ENCODE data around the gene IFNL3. TPM values are rescaled to one million over a fixed set of nuclear protein-coding genes. Genes with fewer than 3 reads are reported as not detected.
"Not testable (repeated sequence)": the region's sequence is repeated elsewhere in the genome, so short reads cannot be mapped to it uniquely, and the experiment has no call there.

IFNL3 gene
- total RNA-seq, 2 experiments from 2014 or later = not detected

GRCh38 chr19:39230096-39230764 lies 14.6 kb downstream of the IFNL3 start:
- H3K4me1 Mint-ChIP-seq (ENCODE audit: low read depth) = no peaks in the 10 kb centered on the region
- ChIA-PET POLR2A (no interaction called here), CTCF (no interaction called here)
- no peak overlapping the region for H3K27ac ChIP-seq (ENCODE audit: low read depth in 1 of 2, low read length in 2 of 2)
- no peak overlapping the region for H3K4me3 ChIP-seq (ENCODE audit: low read length)
- no peaks in the 10 kb centered on the region for H3K36me3 Mint-ChIP-seq (ENCODE audit: low read depth)
- H3K4me3 Mint-ChIP-seq = no peak overlapping the region
- ATAC-seq (ENCODE audit: poor library complexity) (no peak), DNase-seq (no peak)
- TF ChIP-seq CTCF (IDR thresholded peaks at IDR 0.05) = no peak
- H3K27me3 ChIP-seq (ENCODE audit: control insufficient read depth in 1 of 2, insufficient read depth in 2 of 2, low read length in 2 of 2) = no peaks in the 10 kb centered on the region
- no peaks in the 10 kb centered on the region for H3K4me1 ChIP-seq (ENCODE audit: insufficient read depth, low read length)
- H3K36me3 ChIP-seq (ENCODE audit: insufficient read depth, low read length) = no peaks in the 10 kb centered on the region
- peaks cover 9% of the 10 kb centered on the region for H3K27me3 Mint-ChIP-seq
- intact Hi-C loops (cut with DNase I, micrococcal nuclease) = no loop called here
- H3K9me3 ChIP-seq (ENCODE audit: control insufficient read depth in 1 of 2, insufficient read depth in 1 of 2, low read length in 2 of 2) = peaks cover 0 to 4% of the 10 kb centered on the region in 2 experiments
- no peak overlapping the region for H3K27ac Mint-ChIP-seq
- no peaks in the 10 kb centered on the region for H3K9me3 Mint-ChIP-seq

GRCh38 chr19:39224910-39225309 lies 19.9 kb downstream of the IFNL3 start:
- peaks cover 41% of the 10 kb centered on the region for H3K27me3 Mint-ChIP-seq

GRCh38 chr19:39223703-39224279 lies 21.0 kb downstream of the IFNL3 start:
- no peak overlapping the region for H3K4me3 ChIP-seq (ENCODE audit: low read length)
- H3K27me3 ChIP-seq (ENCODE audit: control insufficient read depth in 1 of 2, insufficient read depth in 2 of 2, low read length in 2 of 2) = peaks cover 6 to 17% of the 10 kb centered on the region in 2 experiments
- no peaks in the 10 kb centered on the region for H3K9me3 ChIP-seq (ENCODE audit: control insufficient read depth in 1 of 2, insufficient read depth in 1 of 2, low read length in 2 of 2)
- TF ChIP-seq CTCF (IDR thresholded peaks at IDR 0.05) = no peak
- Mint-ChIP-seq H3K4me1 (ENCODE audit: low read depth) (no peaks in the 10 kb centered on the region), H3K4me3 (no peak overlapping the region), H3K27ac (no peak overlapping the region), H3K36me3 (ENCODE audit: low read depth) (no peaks in the 10 kb centered on the region), H3K9me3 (no peaks in the 10 kb centered on the region), H3K27me3 (peaks cover 46% of the 10 kb centered on the region)
- ChIA-PET POLR2A (no interaction called here), CTCF (no interaction called here)
- H3K36me3 ChIP-seq (ENCODE audit: insufficient read depth, low read length) = no peaks in the 10 kb centered on the region
- H3K27ac ChIP-seq (ENCODE audit: low read depth in 1 of 2, low read length in 2 of 2) = no peak overlapping the region
- intact Hi-C loops (cut with DNase I, micrococcal nuclease) = no loop called here
- DNase-seq (peak in 1 of 14 experiments; percentile 29), ATAC-seq (ENCODE audit: poor library complexity) (no peak)
- H3K4me1 ChIP-seq (ENCODE audit: insufficient read depth, low read length) = no peaks in the 10 kb centered on the region

More at GRCh38 chr19:39224910-39225309, 19.9 kb downstream of the IFNL3 start:
- no peak for TF ChIP-seq CTCF (IDR thresholded peaks at IDR 0.05)
- Histone ChIP-seq H3K27me3 (ENCODE audit: control insufficient read depth in 1 of 2, insufficient read depth in 2 of 2, low read length in 2 of 2) (peaks cover 6 to 17% of the 10 kb centered on the region in 2 experiments), H3K36me3 (ENCODE audit: insufficient read depth, low read length) (no peaks in the 10 kb centered on the region), H3K9me3 (ENCODE audit: control insufficient read depth in 1 of 2, insufficient read depth in 1 of 2, low read length in 2 of 2) (no peaks in the 10 kb centered on the region), H3K27ac (ENCODE audit: low read depth in 1 of 2, low read length in 2 of 2) (no peak overlapping the region), H3K4me1 (ENCODE audit: insufficient read depth, low read length) (no peaks in the 10 kb centered on the region), H3K4me3 (ENCODE audit: low read length) (no peak overlapping the region)
- POLR2A ChIA-PET = no interaction called here
- Mint-ChIP-seq H3K4me1 (ENCODE audit: low read depth) (no peaks in the 10 kb centered on the region), H3K36me3 (ENCODE audit: low read depth) (no peaks in the 10 kb centered on the region), H3K27ac (no peak overlapping the region), H3K4me3 (no peak overlapping the region), H3K9me3 (no peaks in the 10 kb centered on the region)
- intact Hi-C loops (cut with DNase I, micrococcal nuclease) = no loop called here
- ATAC-seq (ENCODE audit: poor library complexity) = no peak
- no peak for DNase-seq
- CTCF ChIA-PET = no interaction called here

- H3K9me3 ChIP-seq (ENCODE audit: control insufficient read depth in 1 of 2, insufficient read depth in 1 of 2, low read length in 2 of 2); H3K36me3 ChIP-seq (ENCODE audit: insufficient read depth, low read length); H3K4me3 Mint-ChIP-seq; H3K27ac Mint-ChIP-seq; H3K4me3 ChIP-seq (ENCODE audit: low read length); H3K27ac ChIP-seq (ENCODE audit: low read depth in 1 of 2, low read length in 2 of 2); ATAC-seq (ENCODE audit: poor library complexity); H3K27me3 ChIP-seq (ENCODE audit: control insufficient read depth in 1 of 2, insufficient read depth in 2 of 2, low read length in 2 of 2); POLR2A ChIA-PET; CTCF ChIA-PET; H3K36me3 Mint-ChIP-seq (ENCODE audit: low read depth); H3K4me1 ChIP-seq (ENCODE audit: insufficient read depth, low read length); H3K4me1 Mint-ChIP-seq (ENCODE audit: low read depth); intact Hi-C loops (cut with DNase I, micrococcal nuclease); H3K9me3 Mint-ChIP-seq: not testable (repeated sequence)
- peaks cover 35% of the 10 kb centered on the region for H3K27me3 Mint-ChIP-seq
- peak in 1 of 14 experiments; percentile 22 for DNase-seq
Measured at GRCh38 chr19:39219108-39219507, 25.7 kb downstream of the IFNL3 start.
